Testis (tissue), 2 donors: Measurements from ENCODE around the gene FFAR4.

ENCODE experiments used
- CTCF ChIP-seq, 3 experiments: fragments of 450-650 bp in 2 of 3; fragments of 200-600 bp in 1 of 3; sonication (generic) in 1 of 3; IDR thresholded peaks; one replicate each; pipeline ENCODE4 v1.5.1; 2016 to 2019; ENCODE audit warnings: antibody characterized with exemption in 3 of 3, mild to moderate bottlenecking in 2 of 3, moderate library complexity in 1 of 3
- POLR2A ChIP-seq: fragments of 450-650 bp; IDR thresholded peaks from one replicate; pipeline ENCODE4 v1.6.1; 2017; ENCODE audit warnings: antibody characterized with exemption, mild to moderate bottlenecking, moderate library complexity

DNA sequence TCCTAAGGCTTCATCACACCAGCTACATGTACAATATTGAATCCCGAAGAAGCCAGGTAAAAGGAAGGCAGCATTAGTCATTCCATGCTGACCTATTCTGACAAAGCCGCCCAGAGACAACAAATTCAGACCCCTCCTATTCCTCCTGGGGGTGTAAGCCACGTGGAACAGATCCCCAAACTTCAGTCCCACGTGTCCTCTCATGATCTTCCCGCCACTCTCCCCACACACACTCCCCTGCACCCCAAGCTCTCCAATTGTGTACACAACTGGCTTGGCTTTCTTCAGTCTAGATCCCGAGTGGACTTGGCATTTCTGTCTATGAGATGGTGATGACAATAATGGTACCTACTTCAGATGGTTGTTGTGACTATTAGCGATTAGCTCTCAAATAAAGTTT lies 54.5 kb downstream of the FFAR4 start:
- TF ChIP-seq CTCF (IDR thresholded peaks at IDR 0.05), result no peak
- no peak for TF ChIP-seq POLR2A
